PC-9 (cell line): ENCODE data around the gene PCBP2.

ENCODE experiments used
- CTCF ChIP-seq: fragments of 200-600 bp; sonication (generic); conservative IDR thresholded peaks from 2 replicates; pipeline ENCODE4 v1.6.1; 2017; ENCODE audit warnings: mixed run types, antibody characterized with exemption, mild to moderate bottlenecking, moderate library complexity
- EZH2 ChIP-seq: fragments of 200-600 bp; sonication (generic); IDR thresholded peaks from 2 replicates; pipeline ENCODE4 v1.8.0; 2017; ENCODE audit warnings: antibody characterized with exemption, low read depth

- TF ChIP-seq CTCF (no peak), EZH2 (no peak)
Measured at GRCh38 chr12:53459097-53459496, 7.2 kb downstream of the PCBP2 start.
